Prostate gland (tissue), 2 donors: ENCODE results near the gene MYO1D. TPM values are rescaled to one million over a fixed set of nuclear protein-coding genes. Genes with fewer than 3 reads are reported as not detected.
A peak's percentile ranks its signal among the peaks of the same experiment; 100 is the strongest.

Experiments used
- DNase-seq: peaks from one replicate; pipeline ENCODE4 v3.0.0-alpha.2; 2019; ENCODE audit warnings: low spot score
- H3K27ac ChIP-seq, 2 donors: fragments of 200-600 bp; sonication (generic); 2 replicates each; pipeline ENCODE4 v1.5.1; 2017 to 2019
- H3K27me3 ChIP-seq: fragments of 200-600 bp; sonication (generic); replicated peaks from 2 replicates; pipeline ENCODE4 v1.5.1; 2019; ENCODE audit not compliant: insufficient read depth
- H3K36me3 ChIP-seq, 2 donors: fragments of 200-600 bp; sonication (generic); 1 replicate in 1 of 2; 2 replicates in 1 of 2; pipeline versions ENCODE4 v1.5.1 to v1.8.1; 2017 to 2019
- H3K4me1 ChIP-seq: fragments of 200-600 bp; sonication (generic); replicated peaks from 2 replicates; pipeline ENCODE4 v1.5.1; 2019
- H3K4me3 ChIP-seq, 2 donors: fragments of 200-600 bp; sonication (generic); 2 replicates each; pipeline ENCODE4 v1.5.1; 2017 to 2019
- H3K9me3 ChIP-seq: fragments of 200-600 bp; sonication (generic); 2 replicates; pipeline ENCODE4 v1.5.1; 2017
- CTCF ChIP-seq, 4 experiments: fragments of 200-600 bp in 2 of 4; fragments of 450-650 bp in 2 of 4; sonication (generic) in 2 of 4; IDR thresholded peaks; 1 replicate in 3 of 4; 2 replicates in 1 of 4; pipeline ENCODE4 v1.5.1; 2016 to 2019; ENCODE audit warnings: antibody characterized with exemption in 4 of 4, mild to moderate bottlenecking in 2 of 4, moderate library complexity in 2 of 4
- POLR2A ChIP-seq: fragments of 450-650 bp; IDR thresholded peaks from one replicate; pipeline ENCODE4 v1.6.1; 2016; ENCODE audit warnings: antibody characterized with exemption, mild to moderate bottlenecking
- POLR2AphosphoS5 ChIP-seq: sonication (generic); formaldehyde crosslinking; IDR thresholded peaks from one replicate; pipeline ENCODE4 v1.6.1; 2017; ENCODE audit warnings: antibody characterized with exemption
- WGBS: methylation state at CpG from one replicate; pipeline ENCODE4 v1.1.5; 2018; 5-methylcytosine and 5-hydroxymethylcytosine counted together
- intact Hi-C: fragments of 100-400 bp; cut with DNase I; formaldehyde crosslinking; loops from one replicate; pipeline ENCODE4 v1.14.2; 2022
- total RNA-seq, 2 donors: library from RNA; depleted of rRNA; stranded (reverse); fragments of >200 nt; gene quantifications; one replicate each; pipeline ENCODE4 v1.1.0, GENCODE V29; 2016

MYO1D gene
- total RNA-seq, 2 donors from 2014 or later: 44.2 to 45.2 TPM

DNA sequence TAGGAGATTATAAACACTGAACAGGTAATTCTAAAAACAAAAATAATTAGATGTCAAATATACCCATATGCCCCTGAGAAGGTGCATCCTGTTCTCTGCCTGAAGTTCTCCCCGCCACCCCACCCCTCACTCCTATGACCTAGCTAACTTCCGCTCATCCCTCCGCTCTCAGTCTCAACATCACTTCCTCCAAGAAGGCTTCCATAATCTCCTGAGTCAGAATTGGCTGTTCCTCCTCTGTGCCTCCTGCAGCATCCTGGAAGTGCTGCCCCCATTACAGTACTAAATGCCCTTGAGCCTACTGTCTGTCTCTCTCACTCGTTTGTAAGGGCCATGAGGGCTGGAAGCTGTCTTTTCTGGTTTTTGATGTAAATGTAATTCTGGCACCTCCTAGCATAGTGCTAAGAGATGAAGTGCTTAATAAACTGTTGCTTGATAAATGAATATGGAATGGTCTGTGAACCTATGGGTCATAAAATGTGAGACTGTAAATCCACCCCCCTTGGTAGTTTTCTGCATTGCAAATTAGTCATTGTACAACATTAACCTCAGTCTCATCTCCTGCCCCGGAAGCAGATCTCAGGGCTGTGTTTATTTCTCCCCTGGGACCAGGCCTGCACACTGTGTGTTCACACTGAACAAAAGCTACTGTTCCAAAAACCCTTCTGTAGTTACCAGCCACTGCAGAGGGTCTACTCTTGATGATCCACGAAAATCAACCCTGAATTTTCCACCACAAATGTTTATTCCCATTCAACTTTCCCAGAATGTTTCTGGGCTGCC, 3.9 kb upstream of the MYO1D start:
- H3K27ac ChIP-seq: no peak overlapping the region
- no peaks in the 10 kb centered on the region for H3K36me3 ChIP-seq
- no peak for DNase-seq

GRCh38 chr17:32879134-32879533, 2.2 kb upstream of the MYO1D start:
- Histone ChIP-seq H3K27me3 (no peaks in the 10 kb centered on the region), H3K9me3 (no peaks in the 10 kb centered on the region), H3K27ac (no peak overlapping the region), H3K4me3 (no peak overlapping the region), H3K36me3 (no peaks in the 10 kb centered on the region), H3K4me1 (no peaks in the 10 kb centered on the region)
- intact Hi-C loops: loop anchor here (5.0 kb wide), 1 partner anchor 392 kb away; the partner anchor contains the start of gene CDK5R1
- WGBS: 97% methylated on average over 1 of the region's 1 CpG
- no peak for DNase-seq
- TF ChIP-seq POLR2AphosphoS5 (no peak), POLR2A (no peak), CTCF (IDR thresholded peaks at IDR 0.05) (no peak)

More for the DNA sequence above, 3.9 kb upstream of the MYO1D start:
- no peak overlapping the region for H3K4me3 ChIP-seq
- TF ChIP-seq CTCF (IDR thresholded peaks at IDR 0.05) (no peak), POLR2A (no peak), POLR2AphosphoS5 (no peak)
- intact Hi-C loops: no loop called here
- WGBS: 86% methylated on average over 6 of the region's 6 CpGs
- H3K9me3 ChIP-seq: no peaks in the 10 kb centered on the region
- no peaks in the 10 kb centered on the region for H3K4me1 ChIP-seq
- no peaks in the 10 kb centered on the region for H3K27me3 ChIP-seq

DNA sequence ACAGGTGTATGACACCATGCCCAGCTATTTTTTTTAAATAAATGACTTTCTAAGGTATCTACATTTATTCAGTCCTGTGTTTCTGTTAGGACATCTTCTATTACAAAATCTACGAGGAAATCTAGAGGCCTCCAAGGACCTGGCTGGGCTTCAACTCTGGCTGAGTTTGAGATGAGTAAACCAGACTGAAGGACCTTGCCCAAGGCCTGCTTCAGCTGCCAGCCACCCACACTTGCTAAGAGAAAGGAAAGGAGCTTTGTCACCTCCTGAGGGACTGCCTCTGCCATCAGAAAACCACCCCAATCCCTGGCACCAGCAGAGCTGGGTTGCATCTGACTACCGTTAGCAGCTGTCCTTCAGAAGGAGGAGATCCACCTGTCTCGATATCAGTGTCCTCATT, 1.3 kb upstream of the MYO1D start:
- Histone ChIP-seq H3K27me3 (no peaks in the 10 kb centered on the region), H3K36me3 (no peaks in the 10 kb centered on the region), H3K9me3 (no peaks in the 10 kb centered on the region), H3K4me3 (no peak overlapping the region), H3K4me1 (no peaks in the 10 kb centered on the region), H3K27ac (no peak overlapping the region)
- DNase-seq: peak; percentile 20
- intact Hi-C loops: loop anchor here (5.0 kb wide), 1 partner anchor 391 kb away; the partner anchor contains the start of gene CDK5R1
- TF ChIP-seq POLR2A (no peak), CTCF (IDR thresholded peaks at IDR 0.05) (no peak), POLR2AphosphoS5 (no peak)
- 67% methylated on average over 3 of the region's 3 CpGs for WGBS

- peak overlapping the region; percentile 95 to 97 for H3K27ac ChIP-seq
- DNase-seq: peak; percentile 90
- no peaks in the 10 kb centered on the region for H3K4me1 ChIP-seq
- TF ChIP-seq CTCF (IDR thresholded peaks at IDR 0.05) (peak; percentile 61 to 99 (median 90)), POLR2A (no peak)
- intact Hi-C loops: loop anchor here (2.0 to 5.0 kb wide), 2 partner anchors 94 to 390 kb away; partner anchors contain the start of gene CDK5R1
- no peaks in the 10 kb centered on the region for H3K27me3 ChIP-seq
- no peaks in the 10 kb centered on the region for H3K36me3 ChIP-seq
- H3K4me3 ChIP-seq: peak overlapping the region; percentile 87 to 97
- no peaks in the 10 kb centered on the region for H3K9me3 ChIP-seq
- 2% methylated on average over 16 of the region's 44 CpGs for WGBS
These were observed 340 bp upstream of the MYO1D start for GRCh38 chr17:32877164-32877764.
